ENCODE data around the gene LAPTM4A. TPM values are rescaled to one million over a fixed set of nuclear protein-coding genes. Genes with fewer than 3 reads are reported as not detected.
"Not testable (repeated sequence)": the region's sequence is repeated elsewhere in the genome, so short reads cannot be mapped to it uniquely, and the experiment has no call there.

LAPTM4A gene
- total RNA-seq, 1 experiment from 2014 or later = 129 TPM

DNA sequence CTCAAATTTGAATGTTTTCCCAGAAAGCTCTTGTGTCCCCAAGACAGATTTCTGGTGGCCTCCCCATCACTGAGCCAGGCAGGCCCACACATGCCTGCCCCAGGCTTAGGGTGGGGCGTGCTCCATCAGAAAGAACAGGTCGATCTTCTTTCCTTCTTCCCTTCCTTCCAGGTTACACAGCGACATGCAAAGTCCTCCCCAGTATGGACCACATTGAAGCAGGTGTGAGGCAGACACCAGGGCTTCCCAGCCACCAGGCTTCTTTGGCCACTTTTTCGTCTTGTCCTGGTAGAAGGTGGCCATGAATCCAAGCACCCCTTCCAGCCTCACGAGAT lies 41.4 kb upstream of the LAPTM4A start:
- CTCF ChIA-PET = no interaction called here
- no TSS peak for BruUV-seq (replicated peaks)
- intact Hi-C loops (cut with micrococcal nuclease; ENCODE audit: unreplicated experiment) = loop anchor here (1.0 kb wide), 3 partner anchors 43 to 138 kb away; no protein-coding TSS in a partner anchor
- no peaks in the 10 kb centered on the region for H3K36me3 Mint-ChIP-seq (ENCODE audit: insufficient read depth, unreplicated experiment)
- TF ChIP-seq, protein P1, sequence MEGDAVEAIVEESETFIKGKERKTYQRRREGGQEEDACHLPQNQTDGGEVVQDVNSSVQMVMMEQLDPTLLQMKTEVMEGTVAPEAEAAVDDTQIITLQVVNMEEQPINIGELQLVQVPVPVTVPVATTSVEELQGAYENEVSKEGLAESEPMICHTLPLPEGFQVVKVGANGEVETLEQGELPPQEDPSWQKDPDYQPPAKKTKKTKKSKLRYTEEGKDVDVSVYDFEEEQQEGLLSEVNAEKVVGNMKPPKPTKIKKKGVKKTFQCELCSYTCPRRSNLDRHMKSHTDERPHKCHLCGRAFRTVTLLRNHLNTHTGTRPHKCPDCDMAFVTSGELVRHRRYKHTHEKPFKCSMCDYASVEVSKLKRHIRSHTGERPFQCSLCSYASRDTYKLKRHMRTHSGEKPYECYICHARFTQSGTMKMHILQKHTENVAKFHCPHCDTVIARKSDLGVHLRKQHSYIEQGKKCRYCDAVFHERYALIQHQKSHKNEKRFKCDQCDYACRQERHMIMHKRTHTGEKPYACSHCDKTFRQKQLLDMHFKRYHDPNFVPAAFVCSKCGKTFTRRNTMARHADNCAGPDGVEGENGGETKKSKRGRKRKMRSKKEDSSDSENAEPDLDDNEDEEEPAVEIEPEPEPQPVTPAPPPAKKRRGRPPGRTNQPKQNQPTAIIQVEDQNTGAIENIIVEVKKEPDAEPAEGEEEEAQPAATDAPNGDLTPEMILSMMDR (IDR thresholded peaks at IDR 0.05; ENCODE audit: unreplicated experiment) = no peak
- peaks cover 3% of the 10 kb centered on the region for H3K4me1 Mint-ChIP-seq (ENCODE audit: low read depth, unreplicated experiment)
- peaks cover 13% of the 10 kb centered on the region for H3K27me3 Mint-ChIP-seq (ENCODE audit: unreplicated experiment)
- no peak overlapping the region for H3K4me3 Mint-ChIP-seq (ENCODE audit: low read depth, unreplicated experiment)
- no peak for DNase-seq
- H3K9me3 Mint-ChIP-seq (ENCODE audit: low read depth, unreplicated experiment) = no peaks in the 10 kb centered on the region
- H3K27ac Mint-ChIP-seq (ENCODE audit: unreplicated experiment) = no peak overlapping the region

DNA sequence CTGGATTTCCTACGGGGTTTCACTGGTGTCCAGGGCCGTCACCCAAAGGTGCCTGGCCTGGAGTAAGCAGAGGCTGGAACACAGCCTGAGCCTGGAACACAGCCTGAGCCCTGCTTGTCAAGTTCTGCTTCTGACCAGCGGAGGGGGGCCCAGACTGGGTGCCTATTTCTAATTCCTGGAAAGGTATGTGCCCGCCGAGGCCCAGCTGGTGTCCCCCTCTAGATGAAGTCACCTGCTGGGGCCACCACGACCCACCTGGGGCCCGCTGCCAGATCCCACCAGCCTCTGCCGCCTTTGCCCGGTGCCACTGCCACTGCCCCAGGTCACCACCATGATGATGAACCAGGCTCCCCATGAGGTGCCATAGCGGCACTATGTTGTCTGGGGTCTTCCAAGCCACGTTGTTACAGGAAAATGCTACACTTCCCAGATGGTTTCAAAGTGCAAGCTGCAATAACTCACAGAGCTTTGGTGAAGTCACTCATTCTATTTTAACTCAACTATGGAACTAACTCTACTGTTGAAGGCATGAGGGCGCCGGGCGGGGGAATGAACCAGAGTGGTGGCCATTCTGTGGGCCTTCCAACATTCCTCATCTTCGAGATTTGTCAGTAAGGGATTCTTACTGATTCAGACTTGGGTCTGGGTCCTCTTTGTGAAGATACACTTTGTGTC lies 40.9 kb upstream of the LAPTM4A start:
- CTCF ChIA-PET = no interaction called here
- H3K27me3 Mint-ChIP-seq (ENCODE audit: unreplicated experiment) = peaks cover 13% of the 10 kb centered on the region
- H3K27ac Mint-ChIP-seq (ENCODE audit: unreplicated experiment) = no peak overlapping the region
- TF ChIP-seq, protein P1 (IDR thresholded peaks at IDR 0.05; ENCODE audit: unreplicated experiment) = no peak
- intact Hi-C loops (cut with micrococcal nuclease; ENCODE audit: unreplicated experiment) = no loop called here
- DNase-seq = no peak
- H3K36me3 Mint-ChIP-seq (ENCODE audit: insufficient read depth, unreplicated experiment) = no peaks in the 10 kb centered on the region
- no peak overlapping the region for H3K4me3 Mint-ChIP-seq (ENCODE audit: low read depth, unreplicated experiment)
- BruUV-seq (replicated peaks) = no TSS peak
- H3K4me1 Mint-ChIP-seq (ENCODE audit: low read depth, unreplicated experiment) = no peaks in the 10 kb centered on the region
- H3K9me3 Mint-ChIP-seq (ENCODE audit: low read depth, unreplicated experiment) = no peaks in the 10 kb centered on the region

DNA sequence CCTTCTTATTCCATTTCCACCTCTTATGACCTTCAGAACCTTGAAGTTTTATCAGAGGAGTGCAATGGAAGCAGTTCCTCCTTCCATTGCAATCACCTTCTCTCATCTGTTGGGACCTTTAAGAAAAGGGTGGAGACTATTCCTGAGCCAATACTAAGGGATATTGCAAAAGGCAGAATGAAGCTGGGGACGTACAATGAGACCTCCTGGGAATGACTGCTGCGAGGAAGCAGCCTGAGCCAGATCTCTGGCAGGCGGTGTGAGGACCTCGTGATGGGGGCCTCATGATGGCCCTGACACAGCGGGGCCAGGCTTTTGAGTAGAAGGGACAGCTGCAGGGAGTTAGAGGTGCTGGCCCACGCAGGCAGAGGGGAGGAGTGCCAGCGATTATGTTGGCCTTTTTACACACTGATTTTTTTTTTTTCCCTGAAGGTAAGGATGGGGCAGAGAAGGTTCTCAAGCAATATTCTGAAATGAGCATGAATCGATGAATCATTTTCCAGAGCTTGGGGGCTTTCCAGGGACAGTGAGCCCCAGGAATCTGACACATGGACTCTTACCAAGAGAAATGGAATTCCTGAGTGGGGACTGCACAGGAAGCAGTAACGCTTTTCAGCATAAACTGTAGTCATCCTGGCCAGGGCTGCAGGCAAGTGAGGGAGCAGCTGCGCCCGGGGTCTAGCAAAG lies 40.0 kb upstream of the LAPTM4A start:
- no peak overlapping the region for H3K4me3 Mint-ChIP-seq (ENCODE audit: low read depth, unreplicated experiment)
- H3K27me3 Mint-ChIP-seq (ENCODE audit: unreplicated experiment) = peaks cover 13% of the 10 kb centered on the region
- DNase-seq = no peak
- intact Hi-C loops (cut with micrococcal nuclease; ENCODE audit: unreplicated experiment) = no loop called here
- CTCF ChIA-PET = interaction anchor here (1.0 kb wide), 1 partner anchor 76 kb away, joined by 3 read pairs; no protein-coding TSS in a partner anchor
- H3K27ac Mint-ChIP-seq (ENCODE audit: unreplicated experiment) = no peak overlapping the region
- H3K9me3 Mint-ChIP-seq (ENCODE audit: low read depth, unreplicated experiment) = no peaks in the 10 kb centered on the region
- no peaks in the 10 kb centered on the region for H3K4me1 Mint-ChIP-seq (ENCODE audit: low read depth, unreplicated experiment)
- H3K36me3 Mint-ChIP-seq (ENCODE audit: insufficient read depth, unreplicated experiment) = no peaks in the 10 kb centered on the region
- BruUV-seq (replicated peaks) = no TSS peak
- TF ChIP-seq, protein P1 (IDR thresholded peaks at IDR 0.05; ENCODE audit: unreplicated experiment) = no peak

DNA sequence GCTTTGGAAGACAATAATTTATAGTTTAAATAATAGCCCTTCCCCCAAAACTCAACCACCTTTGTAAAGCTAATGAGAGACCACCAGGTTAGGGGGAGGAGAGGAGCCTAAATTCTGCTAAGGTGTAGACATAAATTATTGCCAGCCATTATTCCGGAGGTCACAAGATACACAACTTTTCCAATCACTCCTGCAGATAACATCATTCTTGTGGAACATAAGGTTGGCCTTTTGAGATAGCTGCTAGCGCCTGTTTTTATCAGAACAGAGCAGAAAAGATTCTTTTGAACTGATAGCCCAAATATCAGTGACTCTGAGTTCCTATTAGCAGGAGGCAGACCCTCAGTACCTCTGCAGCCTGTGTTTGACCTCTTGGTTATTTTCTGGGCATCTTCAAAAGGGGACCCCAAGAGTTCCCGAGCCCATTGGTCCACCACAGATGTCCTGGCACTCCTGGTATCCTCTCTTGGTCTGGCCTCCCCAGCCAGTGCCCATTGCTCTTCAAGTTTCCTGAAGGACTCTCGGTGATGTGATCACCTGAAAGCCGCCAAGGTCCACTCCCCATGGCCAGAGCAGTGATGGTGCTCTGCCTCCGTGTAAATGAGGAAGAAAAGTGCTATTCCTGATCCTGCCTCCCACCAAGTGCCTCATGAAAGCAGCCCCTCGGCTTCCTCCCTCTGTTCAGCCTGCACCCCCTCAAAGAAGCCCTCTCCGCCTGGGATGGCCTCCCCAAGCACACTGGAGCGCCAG lies 38.5 kb upstream of the LAPTM4A start:
- TF ChIP-seq, protein P1 (IDR thresholded peaks at IDR 0.05; ENCODE audit: unreplicated experiment) = no peak
- no peaks in the 10 kb centered on the region for H3K9me3 Mint-ChIP-seq (ENCODE audit: low read depth, unreplicated experiment)
- BruUV-seq (replicated peaks) = no TSS peak
- H3K27ac Mint-ChIP-seq (ENCODE audit: unreplicated experiment) = no peak overlapping the region
- H3K27me3 Mint-ChIP-seq (ENCODE audit: unreplicated experiment) = peaks cover 13% of the 10 kb centered on the region
- no peak for DNase-seq
- no peak overlapping the region for H3K4me3 Mint-ChIP-seq (ENCODE audit: low read depth, unreplicated experiment)
- no peaks in the 10 kb centered on the region for H3K36me3 Mint-ChIP-seq (ENCODE audit: insufficient read depth, unreplicated experiment)
- no peaks in the 10 kb centered on the region for H3K4me1 Mint-ChIP-seq (ENCODE audit: low read depth, unreplicated experiment)
- intact Hi-C loops (cut with micrococcal nuclease; ENCODE audit: unreplicated experiment) = no loop called here
- CTCF ChIA-PET = interaction anchor here (1.0 kb wide), 1 partner anchor 12 kb away, joined by 3 read pairs; no protein-coding TSS in a partner anchor

DNA sequence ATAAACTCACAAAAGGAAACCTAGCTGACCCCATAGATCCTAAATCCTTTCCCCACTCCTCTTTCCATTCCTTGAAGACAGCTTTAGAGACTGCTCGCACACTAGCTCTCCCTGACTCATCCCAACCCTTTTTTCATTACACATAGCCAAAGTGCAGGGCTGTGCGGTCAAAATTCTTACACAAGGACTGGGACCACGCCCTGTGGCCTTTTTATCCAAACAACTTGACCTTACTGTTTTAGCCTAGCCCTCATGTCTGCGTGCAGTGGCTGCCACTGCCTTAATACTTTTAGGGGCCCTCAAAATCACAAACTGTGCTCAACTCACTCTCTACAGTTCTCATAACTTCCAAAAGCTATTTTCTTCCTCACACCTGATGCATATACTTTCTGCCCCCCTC lies 34.5 kb upstream of the LAPTM4A start:
- intact Hi-C loops (cut with micrococcal nuclease; ENCODE audit: unreplicated experiment); BruUV-seq (replicated peaks); H3K27ac Mint-ChIP-seq (ENCODE audit: unreplicated experiment); H3K4me1 Mint-ChIP-seq (ENCODE audit: low read depth, unreplicated experiment); H3K36me3 Mint-ChIP-seq (ENCODE audit: insufficient read depth, unreplicated experiment); H3K27me3 Mint-ChIP-seq (ENCODE audit: unreplicated experiment); CTCF ChIA-PET; H3K4me3 Mint-ChIP-seq (ENCODE audit: low read depth, unreplicated experiment); H3K9me3 Mint-ChIP-seq (ENCODE audit: low read depth, unreplicated experiment); DNase-seq: not testable (repeated sequence)

DNA sequence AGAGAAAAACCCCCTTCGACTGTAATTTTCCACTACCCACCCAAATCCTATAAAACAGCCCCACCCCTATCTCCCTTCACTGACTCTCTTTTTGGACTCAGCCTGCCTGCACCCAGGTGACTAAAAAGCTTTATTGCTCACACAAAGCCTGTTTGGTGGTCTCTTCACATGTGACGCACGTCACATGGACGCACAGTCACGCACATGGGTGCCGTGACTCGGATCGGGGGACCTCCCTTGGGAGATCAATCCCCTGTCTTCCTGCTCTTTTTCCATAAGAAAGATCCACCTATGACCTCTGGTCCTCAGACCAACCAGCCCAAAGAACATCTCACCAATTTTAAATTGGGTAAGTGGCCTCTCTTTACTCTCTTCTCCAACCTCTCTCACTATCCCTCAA lies 31.4 kb upstream of the LAPTM4A start:
- H3K27me3 Mint-ChIP-seq (ENCODE audit: unreplicated experiment); H3K4me1 Mint-ChIP-seq (ENCODE audit: low read depth, unreplicated experiment); CTCF ChIA-PET; H3K9me3 Mint-ChIP-seq (ENCODE audit: low read depth, unreplicated experiment); H3K4me3 Mint-ChIP-seq (ENCODE audit: low read depth, unreplicated experiment); intact Hi-C loops (cut with micrococcal nuclease; ENCODE audit: unreplicated experiment); BruUV-seq (replicated peaks); DNase-seq; H3K36me3 Mint-ChIP-seq (ENCODE audit: insufficient read depth, unreplicated experiment); H3K27ac Mint-ChIP-seq (ENCODE audit: unreplicated experiment): not testable (repeated sequence)

All from Calu3 (cell line).